A549 treated with RU486 at 1 μM for 4 hours (cell line): ENCODE results near the gene STBD1. TPM values are rescaled to one million over a fixed set of nuclear protein-coding genes. Genes with fewer than 3 reads are reported as not detected.

Source experiments
- total RNA-seq: library from RNA; stranded (reverse); fragments of 200-300 nt; extraction: Qiagen RNA extraction; gene quantifications from 5 replicates; pipeline ENCODE4 v1.2.3, GENCODE V29; 2022; ENCODE audit warnings: low read depth

The STBD1 gene
- total RNA-seq, result 6.0 to 8.6 TPM (median 8.6 TPM) in 5 replicates

GRCh38 chr4:76305971-76306881 is at the start of gene STBD1:
STBD1 (plus strand) TSS chr4:76306733; CDS start chr4:76306770, 37 bp downstream.

Other genes with a start within 250 kb of the STBD1 start
- gene ART3, start 232.0 kb upstream of the STBD1 start, total RNA-seq, result not detected in 5 replicates
- 24.1 to 42.6 TPM (median 32.2 TPM) in 5 replicates for gene NUP54, start 158.3 kb upstream of the STBD1 start, total RNA-seq
- 42.9 to 53.8 TPM (median 52.3 TPM) in 5 replicates for gene SCARB2, start 92.9 kb upstream of the STBD1 start, total RNA-seq
- gene FAM47E, start 55.0 kb upstream of the STBD1 start, total RNA-seq, result 0.13 to 0.33 TPM (median 0.19 TPM) in 4 of 5 replicates, not detected in the other
- gene CCDC158, start 114.4 kb downstream of the STBD1 start, total RNA-seq, result not detected in 5 replicates
- 3.7 to 6.8 TPM (median 5.9 TPM) in 5 replicates for gene SHROOM3, start 128.5 kb downstream of the STBD1 start, total RNA-seq